ENCODE measurements around the gene CHAMP1.

Gene CHAMP1

GRCh38 chr13:114314074-114314912 is at the start of gene CHAMP1:
TSS of gene CHAMP1 (plus strand) at chr13:114314503. CDS start at chr13:114323843, 9,340 bp downstream.
- DNase-seq, result peak; percentile 98 to 99

- DNase-seq, result no peak
Observed at GRCh38 chr13:114264886-114265611, 49.3 kb upstream of the CHAMP1 start.

GRCh38 chr13:114266241-114266640 is 48.1 kb upstream of the CHAMP1 start:
- DNase-seq, result no peak

- DNase-seq, result no peak
Observed at GRCh38 chr13:114268344-114269280, 45.7 kb upstream of the CHAMP1 start.

- no peak for DNase-seq
Observed at GRCh38 chr13:114269281-114269770, 45.0 kb upstream of the CHAMP1 start.

GRCh38 chr13:114272977-114273376 is 41.3 kb upstream of the CHAMP1 start:
- no peak for DNase-seq

GRCh38 chr13:114275304-114275703 is 39.0 kb upstream of the CHAMP1 start:
- DNase-seq, result no peak

GRCh38 chr13:114279146-114279545 is 35.2 kb upstream of the CHAMP1 start:
- no peak for DNase-seq

- peak in 1 of 2 experiments; percentile 3 for DNase-seq
Observed at GRCh38 chr13:114279758-114280355, 34.4 kb upstream of the CHAMP1 start.

GRCh38 chr13:114281351-114282040 is 32.8 kb upstream of the CHAMP1 start, which contains the start of gene UPF3A:
TSS of gene UPF3A (plus strand) at chr13:114281601. CDS start at chr13:114281640, 39 bp downstream.
- DNase-seq, result peak; percentile 89 to 96

GRCh38 chr13:114282041-114282670 is 32.1 kb upstream of the CHAMP1 start:
- peak; percentile 75 to 85 for DNase-seq

GRCh38 chr13:114283576-114283975 is 30.7 kb upstream of the CHAMP1 start:
- DNase-seq, result no peak

GRCh38 chr13:114284680-114285079 is 29.6 kb upstream of the CHAMP1 start:
- DNase-seq, result no peak

GRCh38 chr13:114285166-114285808 is 29.0 kb upstream of the CHAMP1 start:
- DNase-seq, result no peak

GRCh38 chr13:114286808-114287207 is 27.5 kb upstream of the CHAMP1 start:
- no peak for DNase-seq

- no peak for DNase-seq
Observed at GRCh38 chr13:114288157-114288591, 26.1 kb upstream of the CHAMP1 start.

GRCh38 chr13:114296448-114296847 is 17.9 kb upstream of the CHAMP1 start:
- no peak for DNase-seq

GRCh38 chr13:114296902-114297301 is 17.4 kb upstream of the CHAMP1 start:
- DNase-seq, result no peak

- no peak for DNase-seq
Observed at GRCh38 chr13:114298866-114299265, 15.4 kb upstream of the CHAMP1 start.

GRCh38 chr13:114299604-114300305 is 14.5 kb upstream of the CHAMP1 start:
- DNase-seq, result no peak

Data from SHP77 (cell line).